Stromal cell of bone marrow (primary cell): ENCODE results near the gene ZNF776.
"Not testable (repeated sequence)": the region's sequence is repeated elsewhere in the genome, so short reads cannot be mapped to it uniquely, and the experiment has no call there.

ENCODE experiments used
- DNase-seq: peaks from one replicate; pipeline ENCODE4 v3.0.0-alpha.2; 2012; ENCODE audit warnings: low read depth

ZNF776 gene

GRCh38 chr19:57746580-57747471, at the start of gene ZNF776:
TSS of gene ZNF776 (plus strand) at chr19:57746815. CDS start at chr19:57747059, 244 bp downstream.
- DNase-seq = peak; percentile 91

DNA sequence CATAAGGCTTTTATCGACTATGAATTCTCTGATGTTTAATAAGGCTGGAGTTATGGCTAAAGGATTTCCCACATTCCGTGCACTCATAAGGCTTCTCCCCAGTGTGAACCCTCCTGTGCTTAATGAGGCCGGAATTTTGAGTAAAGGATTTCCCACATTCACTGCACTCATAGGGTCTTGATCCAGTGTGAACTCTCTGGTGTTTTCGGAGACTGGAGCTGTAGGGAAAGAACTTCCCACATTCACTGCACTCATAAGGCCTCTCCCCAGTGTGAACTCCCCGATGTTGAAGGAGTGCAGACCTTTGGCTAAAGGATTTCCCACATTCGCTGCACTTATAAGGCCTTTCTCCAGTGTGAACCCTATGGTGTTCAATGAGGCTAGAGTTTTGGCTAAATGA, 45.0 kb upstream of the ZNF776 start:
- DNase-seq = no peak

GRCh38 chr19:57706346-57706745, 40.3 kb upstream of the ZNF776 start:
- no peak for DNase-seq

- peak; percentile 60 for DNase-seq
Measured at GRCh38 chr19:57708641-57709361, 37.8 kb upstream of the ZNF776 start, which contains the start of gene ZNF154. TSS of gene ZNF154 (minus strand) at chr19:57709204. CDS start at chr19:57708971, 233 bp downstream.

GRCh38 chr19:57709616-57710015, 37.0 kb upstream of the ZNF776 start:
- DNase-seq = no peak

DNA sequence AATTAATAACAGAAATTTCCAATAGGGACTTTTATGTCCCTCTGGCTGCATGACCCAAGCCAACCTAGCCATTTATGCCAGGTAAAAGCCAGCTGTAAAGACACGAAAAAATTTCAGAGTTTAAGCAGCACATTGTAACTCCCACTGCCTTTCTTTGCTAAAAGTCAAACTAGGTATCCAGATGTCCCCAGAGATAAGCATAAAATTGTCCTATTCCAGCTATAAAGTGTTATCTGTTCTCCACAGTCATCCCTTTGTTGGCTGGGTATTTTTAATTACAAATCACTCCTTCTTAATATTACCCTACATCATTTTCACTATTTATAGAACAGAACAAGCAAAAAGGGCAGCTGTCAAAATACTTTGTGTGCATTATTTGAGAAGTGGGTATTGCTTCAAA, 34.4 kb upstream of the ZNF776 start:
- no peak for DNase-seq

GRCh38 chr19:57719424-57719823, 27.2 kb upstream of the ZNF776 start:
- DNase-seq = no peak

- no peak for DNase-seq
Measured at GRCh38 chr19:57719901-57720519, 26.6 kb upstream of the ZNF776 start.

GRCh38 chr19:57720878-57721277, 25.7 kb upstream of the ZNF776 start:
- no peak for DNase-seq

- not testable (repeated sequence) for DNase-seq
Measured at GRCh38 chr19:57738320-57738719, 8.3 kb upstream of the ZNF776 start.

- DNase-seq = not testable (repeated sequence)
Measured at GRCh38 chr19:57738770-57739169, 7.8 kb upstream of the ZNF776 start.

DNA sequence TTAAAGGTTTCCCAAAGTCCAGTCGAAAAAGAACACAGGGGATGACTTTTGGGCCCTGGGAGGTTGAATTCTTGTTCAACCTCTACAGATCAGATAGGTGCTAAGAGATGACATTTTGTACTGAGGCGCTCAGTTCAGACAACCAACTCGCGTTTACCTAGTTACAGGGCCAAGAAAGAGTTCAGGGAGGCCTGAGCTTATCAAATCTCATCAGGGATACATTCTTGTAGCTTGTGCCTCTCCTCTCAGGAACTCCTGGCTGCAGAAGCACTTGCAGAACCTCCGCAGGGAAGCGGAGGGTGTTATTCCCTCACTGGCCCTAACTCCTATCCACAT, 825 bp downstream of the ZNF776 start:
- no peak for DNase-seq

- no peak for DNase-seq
Measured at GRCh38 chr19:57748029-57748428, 1.4 kb downstream of the ZNF776 start.

GRCh38 chr19:57754091-57754673, 7.6 kb downstream of the ZNF776 start:
- no peak for DNase-seq

GRCh38 chr19:57755031-57755430, 8.4 kb downstream of the ZNF776 start:
- DNase-seq = no peak

DNA sequence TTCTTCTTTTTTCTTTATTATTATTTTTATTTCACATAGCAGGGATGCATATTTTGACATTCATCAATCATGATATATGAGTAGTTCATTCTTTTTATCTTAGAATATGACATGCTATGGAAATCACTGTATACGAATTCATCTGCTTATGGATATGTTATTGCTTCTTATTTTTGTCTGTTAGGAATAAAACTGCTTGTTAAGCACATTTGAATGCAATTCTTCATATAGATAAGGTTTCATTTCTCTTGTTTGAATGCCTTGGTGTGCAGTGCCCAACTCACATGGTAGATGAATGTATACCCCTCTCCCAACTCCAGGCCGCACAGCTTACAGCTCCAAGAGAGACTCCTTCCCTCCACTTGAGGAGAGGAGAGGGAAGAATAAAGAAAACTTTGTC, 11.3 kb downstream of the ZNF776 start:
- no peak for DNase-seq

GRCh38 chr19:57759096-57759495, 12.5 kb downstream of the ZNF776 start:
- no peak for DNase-seq

GRCh38 chr19:57769345-57770131, 22.9 kb downstream of the ZNF776 start, which contains the start of gene ZNF586:
TSS of gene ZNF586 (plus strand) at chr19:57769676. CDS start at chr19:57769843, 167 bp downstream.
- DNase-seq = peak; percentile 88

GRCh38 chr19:57771417-57771816, 24.8 kb downstream of the ZNF776 start:
- no peak for DNase-seq

GRCh38 chr19:57773488-57773887, 26.9 kb downstream of the ZNF776 start:
- no peak for DNase-seq

GRCh38 chr19:57776764-57777296, 30.2 kb downstream of the ZNF776 start:
- DNase-seq = no peak
